AG20443 (cell line): ENCODE results near the gene TRIM41.
"Not testable (repeated sequence)": the region's sequence is repeated elsewhere in the genome, so short reads cannot be mapped to it uniquely, and the experiment has no call there.

Experiments used
- DNase-seq: peaks from one replicate; pipeline ENCODE4 v3.0.0; 2012; ENCODE audit warnings: low spot score, mixed read lengths

Gene TRIM41

DNA sequence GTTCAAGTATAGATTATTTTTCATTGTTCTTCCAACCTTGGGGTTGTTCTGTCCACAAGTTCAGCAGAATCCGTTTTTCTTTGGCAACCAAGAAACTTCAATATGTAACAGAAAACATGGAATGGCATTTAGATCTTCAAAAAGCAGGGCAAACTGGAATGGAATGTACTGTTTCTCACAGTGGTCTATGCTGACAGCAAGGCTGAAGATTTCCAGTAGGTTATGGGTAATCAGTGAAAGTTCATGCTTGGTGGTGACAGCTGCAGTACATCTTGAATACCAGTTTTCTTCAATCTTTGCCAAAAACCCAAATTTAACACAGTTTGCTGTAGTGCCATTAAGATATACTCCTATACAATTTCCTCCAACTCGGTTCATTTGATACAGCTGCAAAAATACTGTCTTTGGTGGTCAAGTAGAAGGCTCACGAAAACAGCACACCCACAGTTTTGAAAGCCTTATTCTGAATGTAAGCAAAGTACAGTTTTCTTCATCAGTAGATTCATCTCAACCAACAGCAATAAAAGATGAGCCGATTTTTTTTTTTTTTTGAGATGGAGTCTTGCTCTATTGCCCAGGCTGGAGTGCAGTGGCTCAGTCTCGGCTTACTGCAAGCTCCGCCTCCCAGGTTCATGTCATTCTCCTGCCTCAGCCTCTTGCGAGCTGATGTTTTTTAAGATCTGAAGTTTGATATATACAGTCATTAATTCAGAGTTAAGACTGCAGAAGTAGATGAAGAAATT lies 32.9 kb downstream of the TRIM41 start:
- DNase-seq, result no peak

DNA sequence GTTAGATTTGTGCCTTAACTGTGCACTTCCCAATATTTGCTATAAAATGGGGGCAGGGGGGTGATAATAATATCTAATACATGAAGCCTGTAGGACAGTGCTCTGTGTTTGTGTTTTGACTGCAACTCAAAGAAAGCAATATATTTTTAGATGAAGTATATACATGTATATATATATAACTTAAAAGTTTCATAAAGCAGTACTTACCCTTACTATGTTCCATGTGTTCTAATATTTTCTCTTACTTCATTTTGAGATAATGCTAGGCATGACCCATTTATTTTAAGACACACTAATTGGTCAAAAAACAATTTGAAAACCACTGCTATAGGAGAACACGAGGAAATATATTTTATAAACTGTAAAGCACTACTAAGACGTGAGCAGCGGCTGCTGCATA lies 35.5 kb downstream of the TRIM41 start:
- no peak for DNase-seq

DNA sequence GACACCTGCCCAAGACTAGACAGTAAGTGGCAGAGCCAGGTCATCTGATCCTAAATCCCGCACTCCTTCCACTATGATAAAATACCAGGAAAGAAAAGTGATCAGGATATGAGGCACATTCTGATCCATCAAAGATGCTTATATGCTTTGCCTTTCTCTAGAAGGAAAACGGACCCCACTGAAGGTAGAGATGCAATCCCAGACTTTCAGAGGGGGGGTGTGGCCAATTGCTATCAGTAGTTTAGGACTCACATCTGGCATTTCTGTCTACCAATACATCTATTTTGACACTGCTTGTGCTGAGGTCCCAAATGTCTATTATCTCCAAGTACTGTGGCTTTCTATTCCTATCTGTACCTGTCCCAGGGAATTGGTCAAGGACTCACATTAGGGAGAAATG lies 36.2 kb downstream of the TRIM41 start:
- DNase-seq, result no peak

DNA sequence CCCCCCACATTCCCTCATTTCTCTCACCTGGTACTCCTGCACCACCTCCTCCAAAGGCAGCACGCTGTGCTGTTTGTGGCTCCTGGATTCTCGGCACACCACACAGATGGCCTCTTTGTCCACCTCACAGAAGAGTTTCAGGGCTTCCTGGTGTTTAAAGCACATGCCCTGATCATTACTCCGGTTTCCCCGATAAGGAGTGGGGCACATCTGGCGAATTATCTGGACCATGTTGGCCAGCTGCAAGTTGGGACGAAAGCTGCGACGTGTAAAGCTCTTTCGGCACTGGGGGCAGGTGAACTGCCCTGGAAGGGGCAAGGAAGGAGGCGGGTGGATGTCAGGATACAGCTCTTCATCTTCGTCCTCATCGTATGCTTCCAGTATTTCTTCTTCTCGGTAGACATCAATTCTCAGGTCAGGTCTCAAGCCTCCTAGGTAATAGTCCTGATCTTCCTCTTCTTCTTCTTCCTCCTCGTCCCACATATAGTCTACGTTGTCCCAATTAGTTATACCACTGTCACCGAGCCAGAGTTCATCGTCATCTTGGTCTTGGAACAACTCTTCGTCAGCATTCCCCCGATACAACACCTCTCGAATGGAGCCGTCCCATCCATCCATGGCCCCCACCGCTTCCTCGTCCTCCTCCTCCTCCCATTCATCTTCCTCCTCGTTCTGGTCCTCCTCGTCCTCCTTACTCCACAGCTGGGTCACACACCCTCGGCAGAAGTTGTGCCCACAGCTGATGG lies 37.1 kb downstream of the TRIM41 start:
- no peak for DNase-seq

DNA sequence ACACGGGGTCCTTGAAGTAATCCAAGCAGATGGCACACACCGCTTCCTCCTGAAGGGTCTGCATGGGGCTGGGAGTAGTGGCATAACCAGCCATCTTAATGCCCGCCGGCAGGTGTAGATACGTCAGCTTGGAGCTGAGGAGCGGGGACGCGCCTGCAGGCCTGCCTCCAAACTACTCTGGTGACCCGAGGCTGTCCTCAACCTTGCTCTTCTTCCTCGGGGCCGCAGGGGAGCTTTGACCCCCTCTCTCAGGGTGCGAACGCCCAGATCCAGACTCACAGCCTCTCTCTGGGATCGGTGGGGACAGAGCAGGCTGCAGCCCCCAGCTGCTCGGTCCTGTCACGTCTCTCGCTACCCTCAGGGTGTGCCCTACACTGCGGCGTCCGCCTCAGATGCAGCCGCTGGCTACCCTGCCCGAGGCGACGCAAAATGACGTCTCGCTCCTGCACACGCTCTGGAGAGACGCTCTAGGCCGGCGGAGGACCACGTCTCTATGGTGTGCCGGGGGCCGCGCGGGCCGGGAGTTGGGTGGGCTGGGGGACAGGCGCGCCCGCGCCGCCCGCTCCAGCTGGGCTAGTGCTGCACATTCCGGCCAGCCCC lies 37.7 kb downstream of the TRIM41 start, which contains the start of gene TRIM52:
Gene TRIM52 (minus strand): TSS at position 424 of the 600 bp plus-strand sequence. CDS start 330 bp downstream, at position 94.
- peak; percentile 92 for DNase-seq

DNA sequence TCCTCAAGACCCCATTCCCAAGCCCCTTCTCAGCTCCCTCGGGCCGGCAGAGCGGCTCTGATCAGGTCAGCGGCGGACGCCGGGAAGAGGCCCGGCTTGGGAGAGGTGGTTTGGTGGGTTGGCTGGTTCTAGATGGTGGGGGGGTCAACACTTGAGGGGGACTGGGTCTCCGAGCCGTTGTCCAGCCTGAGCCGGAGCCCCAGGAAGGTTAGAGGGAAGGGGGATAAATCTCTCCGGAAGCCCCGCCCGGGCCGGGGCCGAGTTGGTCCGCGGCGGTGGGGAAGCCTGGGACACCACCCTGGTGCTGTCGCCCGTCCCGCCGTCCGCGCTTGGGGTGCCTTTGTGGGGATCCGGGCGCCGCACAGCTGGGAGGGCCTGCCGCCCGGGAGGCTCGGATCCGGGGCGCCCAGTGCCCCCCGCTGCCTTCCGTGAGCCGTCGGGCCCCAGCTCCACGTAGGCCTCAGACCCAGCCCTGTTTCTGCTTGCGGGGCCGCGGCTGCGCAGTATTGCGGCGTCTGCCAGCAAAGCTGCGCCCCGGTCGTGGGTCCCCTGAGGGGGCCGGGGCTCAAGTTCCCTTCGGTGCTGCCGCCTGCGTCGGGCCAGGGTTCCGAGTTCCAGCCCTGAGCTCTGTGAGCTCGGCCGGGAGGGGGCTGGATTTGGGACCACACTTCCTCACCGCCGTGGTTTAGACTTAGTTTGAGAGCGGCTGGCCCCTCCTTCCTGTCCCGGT lies 38.4 kb downstream of the TRIM41 start:
- peak; percentile 81 for DNase-seq

DNA sequence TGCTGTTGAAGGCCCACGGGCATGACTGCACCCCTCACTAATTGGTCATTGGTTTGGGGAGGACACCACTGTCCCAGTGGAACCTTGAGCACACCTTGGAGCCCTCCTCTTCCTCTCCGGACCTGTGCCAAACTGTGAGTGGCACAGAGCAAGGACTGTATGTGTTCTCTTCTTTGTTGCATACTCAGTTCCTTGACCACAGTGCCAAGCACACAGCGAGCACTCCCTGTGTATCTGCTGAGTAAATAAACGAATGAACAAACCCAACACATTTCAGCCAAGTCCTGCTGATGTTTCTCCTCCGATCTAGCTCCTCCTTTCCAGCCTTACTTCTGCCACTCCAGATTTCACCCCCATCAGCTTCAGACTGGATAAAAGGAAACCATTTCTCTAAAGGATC lies 40.6 kb downstream of the TRIM41 start:
- DNase-seq, result no peak

DNA sequence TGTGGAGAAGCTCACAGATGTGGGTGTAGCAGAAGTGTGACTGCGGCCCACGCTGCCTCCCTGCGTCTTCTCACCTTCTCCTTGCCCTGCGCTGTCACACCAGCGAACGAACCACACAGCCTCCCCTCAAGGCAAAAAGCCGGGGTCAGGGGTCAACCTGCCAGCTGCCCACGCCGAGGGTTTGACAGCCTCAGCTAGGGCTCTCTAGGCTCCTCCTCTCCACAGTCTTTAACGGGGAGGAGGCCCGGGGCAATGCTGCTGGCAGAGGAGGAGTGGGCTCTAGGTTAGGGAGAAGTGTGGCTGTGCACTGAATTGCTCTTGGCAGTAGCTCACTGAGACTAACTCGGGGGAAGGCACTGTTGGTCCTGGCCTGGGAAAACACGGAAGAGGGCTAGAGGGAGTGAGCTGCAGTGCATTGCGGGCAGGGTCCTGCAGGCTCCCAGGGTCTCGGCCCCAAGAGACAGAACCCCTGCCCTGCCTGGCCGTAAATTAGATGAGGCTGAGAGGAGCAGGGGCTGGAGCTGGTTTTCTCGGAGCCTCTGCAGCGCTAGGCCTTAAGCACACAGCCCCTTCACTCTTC lies 42.1 kb downstream of the TRIM41 start:
- DNase-seq, result no peak

DNA sequence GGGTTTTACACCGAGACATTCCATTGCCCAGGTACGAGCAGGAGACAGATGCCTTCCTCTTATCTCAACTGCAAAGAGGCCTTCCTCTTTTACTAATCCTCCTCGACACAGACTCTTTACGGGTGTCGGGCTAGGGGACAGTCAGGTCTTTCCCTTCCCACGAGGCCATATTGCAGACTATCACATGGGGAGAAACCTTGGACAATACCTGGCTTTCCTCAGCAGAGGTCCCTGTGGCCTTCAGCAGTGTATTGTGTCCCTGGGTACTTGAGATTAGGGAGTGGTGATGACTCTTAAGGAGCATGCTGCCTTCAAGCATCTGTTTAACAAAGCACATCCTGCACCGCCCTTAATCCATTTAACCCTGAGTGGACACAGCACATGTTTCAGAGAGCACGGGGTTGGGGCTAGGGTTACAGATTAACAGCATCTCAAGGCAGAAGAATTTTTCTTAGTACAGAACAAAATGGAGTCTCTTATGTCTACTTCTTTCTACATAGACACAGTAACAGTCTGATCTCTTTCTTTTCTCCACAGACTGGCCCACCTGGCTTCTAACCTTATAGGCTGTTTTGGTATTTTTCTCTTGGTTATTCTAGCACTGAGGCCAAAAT lies 44.3 kb downstream of the TRIM41 start:
- not testable (repeated sequence) for DNase-seq

DNA sequence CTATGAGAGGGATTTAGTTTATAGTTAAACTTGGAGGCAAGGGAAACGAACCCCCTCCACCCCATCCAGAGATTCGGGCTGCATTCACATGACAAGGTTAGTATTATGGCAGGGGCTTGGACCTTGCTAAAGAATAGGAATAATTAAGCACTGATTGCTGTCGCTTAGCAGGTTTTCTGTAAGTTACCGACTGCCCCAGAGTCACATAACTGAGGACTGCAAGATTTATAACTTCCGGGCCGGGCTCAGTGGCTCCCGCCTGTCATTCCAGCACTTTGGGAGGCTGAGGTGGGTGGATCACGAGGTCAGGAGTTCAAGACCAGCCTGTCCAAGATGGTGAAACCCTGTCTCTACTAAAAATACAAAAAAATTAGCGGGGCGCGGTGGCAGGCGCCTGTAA lies 44.8 kb downstream of the TRIM41 start:
- not testable (repeated sequence) for DNase-seq

DNA sequence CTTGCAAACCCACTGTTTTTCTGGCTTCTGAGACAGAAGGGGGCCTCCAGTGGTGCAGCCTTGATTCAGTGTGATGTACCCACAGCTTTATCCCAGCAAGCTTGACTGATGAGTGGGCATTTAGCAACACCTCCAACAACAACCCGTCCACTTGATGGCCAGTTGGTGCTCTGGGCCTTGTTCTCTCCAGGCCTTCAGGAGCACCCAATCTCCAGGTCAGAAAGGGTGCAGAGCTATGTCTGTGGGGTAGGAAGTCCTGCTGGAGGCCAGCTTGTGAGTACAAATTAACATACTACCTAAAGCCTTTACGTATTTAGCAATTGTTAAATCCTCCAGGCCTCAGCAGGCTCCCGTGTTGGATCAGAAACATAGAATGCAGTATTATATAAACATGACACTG lies 48.0 kb downstream of the TRIM41 start:
- no peak for DNase-seq

DNA sequence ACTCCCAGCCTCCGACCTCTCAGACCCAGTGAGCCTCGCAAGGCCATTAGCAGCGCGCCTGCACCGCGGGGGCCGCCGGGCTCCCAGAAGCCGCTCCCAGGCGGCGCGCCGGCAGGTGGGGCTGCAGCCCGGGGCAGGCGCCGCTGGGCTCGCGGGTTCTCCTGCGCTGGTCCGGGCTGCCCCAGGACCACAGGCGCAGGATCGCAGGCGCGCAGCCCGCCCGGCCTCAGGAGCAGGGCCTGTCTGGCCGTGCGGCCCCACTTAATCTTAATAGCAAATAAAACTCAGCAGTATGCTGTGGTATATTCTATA lies 50.3 kb downstream of the TRIM41 start:
- DNase-seq, result not testable (repeated sequence)

DNA sequence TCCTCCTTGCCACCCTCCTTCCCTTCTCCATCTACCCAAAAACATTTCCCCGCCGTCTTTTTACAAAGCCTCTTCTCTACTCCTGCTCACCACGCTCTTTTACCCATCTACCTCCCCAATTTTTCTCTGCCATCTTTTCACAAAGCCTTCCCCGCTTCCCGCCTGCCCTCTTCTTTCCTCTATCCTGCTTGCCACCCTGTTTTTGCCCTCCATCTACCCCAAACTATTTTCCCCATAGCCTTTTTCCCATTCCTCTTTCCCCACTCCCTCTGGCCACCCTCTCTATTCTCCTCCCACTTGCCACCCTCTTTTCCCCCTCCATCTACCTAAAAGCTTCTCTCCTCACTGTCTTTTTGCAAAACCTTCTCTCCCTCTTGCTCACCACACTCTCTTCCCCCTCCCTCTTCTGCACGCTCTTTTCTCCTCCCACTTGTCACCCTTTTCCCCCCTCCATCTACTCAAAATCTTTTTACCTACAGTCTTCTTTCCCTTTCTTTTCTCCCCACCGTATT lies 57.2 kb downstream of the TRIM41 start:
- DNase-seq, result no peak

DNA sequence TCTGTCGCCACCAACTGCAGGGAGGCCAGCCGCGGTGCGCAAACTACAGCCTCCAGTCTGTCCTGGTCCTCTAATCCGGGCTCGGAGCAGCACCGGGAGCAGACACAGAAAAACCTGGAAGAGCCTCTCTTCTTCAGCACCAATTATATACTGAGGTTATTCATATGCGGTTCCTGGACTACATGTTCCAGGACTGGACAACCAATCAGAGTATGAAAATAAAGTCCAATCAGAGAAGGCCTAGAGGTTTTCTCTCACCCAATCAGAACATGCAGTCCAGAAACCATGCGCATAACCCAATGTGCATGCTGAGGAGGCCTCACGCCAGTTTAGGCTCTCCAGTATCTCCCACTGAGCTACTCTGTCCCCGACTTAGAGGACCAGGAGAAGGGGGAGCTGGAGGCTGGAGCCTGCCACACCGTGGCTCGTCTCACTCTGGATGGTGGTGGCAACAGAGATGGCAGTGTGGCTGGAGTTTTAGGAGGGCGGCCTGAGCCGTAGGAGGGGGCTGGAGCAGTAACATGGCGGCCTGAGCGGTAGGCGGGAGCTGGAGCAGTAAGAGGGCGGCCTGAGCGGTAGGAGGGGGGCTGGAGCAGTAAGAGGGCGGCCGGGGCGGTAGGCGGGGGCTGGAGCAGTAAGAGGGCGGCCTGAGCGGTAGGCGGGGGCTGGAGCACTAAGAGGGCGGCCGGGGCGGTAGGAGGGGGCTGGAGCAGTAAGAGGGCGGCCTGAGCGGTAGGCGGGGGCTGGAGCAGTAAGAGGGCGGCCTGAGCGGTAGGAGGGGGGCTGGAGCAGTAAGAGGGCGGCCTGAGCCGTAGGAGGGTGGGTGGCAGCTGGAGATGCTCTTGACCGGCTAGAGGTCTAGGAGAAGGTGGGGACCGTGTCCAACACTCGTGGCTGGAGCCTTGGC lies 58.2 kb downstream of the TRIM41 start:
- DNase-seq, result no peak

DNA sequence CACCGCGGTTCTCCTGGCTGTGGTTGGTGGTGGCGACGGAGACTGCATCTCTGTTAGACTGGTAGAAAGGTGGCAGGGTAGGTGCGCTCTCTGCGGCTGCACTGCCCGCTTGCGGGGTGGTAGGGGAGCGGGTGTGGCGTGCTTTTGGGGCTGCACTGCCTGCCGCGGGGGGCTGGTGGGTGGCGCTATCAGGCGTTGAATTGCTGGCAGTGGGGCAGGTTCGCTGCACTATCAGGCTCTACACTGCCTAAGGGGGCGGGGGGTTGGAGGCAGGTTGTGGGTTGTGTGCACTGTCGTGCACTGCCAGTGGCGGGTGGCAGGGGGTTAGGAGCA lies 58.9 kb downstream of the TRIM41 start:
- DNase-seq, result no peak

DNA sequence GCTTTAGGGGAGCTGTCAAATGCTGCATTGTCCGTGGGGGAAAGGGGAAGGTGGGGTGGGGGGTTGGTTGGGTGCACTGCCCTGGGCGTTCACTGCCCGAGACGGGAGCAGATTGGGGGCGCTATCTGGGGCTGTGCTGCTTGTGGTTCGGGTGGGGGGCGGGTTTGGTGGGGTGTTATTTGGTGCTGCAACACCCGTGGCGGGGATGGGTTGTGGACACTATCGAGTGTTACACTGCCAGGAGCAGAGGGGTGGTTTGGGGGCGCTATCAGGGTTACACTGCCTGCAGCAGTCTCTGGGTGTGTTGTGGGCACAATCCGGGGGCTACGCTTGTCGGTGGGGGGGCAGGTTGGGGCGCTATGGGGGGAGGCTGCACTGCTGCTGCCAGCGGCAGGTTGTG lies 59.3 kb downstream of the TRIM41 start:
- not testable (repeated sequence) for DNase-seq

DNA sequence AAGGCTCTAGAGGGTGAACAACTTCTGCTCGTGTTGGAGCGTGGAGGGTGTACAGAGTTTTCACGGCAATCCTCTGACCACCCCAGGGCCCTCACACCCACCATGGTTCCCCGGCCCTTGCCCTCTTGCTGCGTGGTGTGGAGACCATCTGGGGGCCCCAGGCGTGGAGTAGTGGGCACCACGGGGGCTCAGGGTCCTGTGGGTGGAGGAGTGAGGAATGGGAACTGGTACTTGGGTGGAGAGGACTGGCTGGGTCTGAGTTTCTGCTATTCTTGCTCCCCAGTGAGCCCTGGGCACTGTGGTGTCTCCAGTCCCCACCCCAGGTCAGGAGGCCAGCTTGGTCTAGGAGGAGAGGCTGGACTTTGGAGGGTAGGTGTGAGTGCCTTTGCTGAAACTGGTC lies 59.8 kb downstream of the TRIM41 start:
- no peak for DNase-seq

DNA sequence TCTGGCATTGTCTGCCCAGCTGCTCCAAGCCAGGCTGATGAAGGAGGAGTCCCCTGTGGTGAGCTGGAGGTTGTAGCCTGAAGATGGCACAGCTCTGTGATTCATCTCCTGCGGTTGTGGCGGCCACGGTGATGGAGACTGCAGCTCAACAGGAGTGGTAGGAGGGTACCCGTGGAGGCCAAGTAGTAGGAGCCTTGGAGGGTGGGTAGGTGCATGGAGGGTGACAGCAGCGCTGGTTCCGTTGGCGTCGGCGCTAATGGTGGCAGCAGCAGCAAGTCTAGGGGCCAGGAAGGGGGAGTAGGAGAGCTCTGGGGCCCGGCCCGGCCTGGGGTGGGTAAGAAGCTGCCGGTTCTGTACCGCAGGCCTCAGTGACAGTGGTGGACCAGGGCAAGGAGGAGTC lies 60.3 kb downstream of the TRIM41 start:
- no peak for DNase-seq

DNA sequence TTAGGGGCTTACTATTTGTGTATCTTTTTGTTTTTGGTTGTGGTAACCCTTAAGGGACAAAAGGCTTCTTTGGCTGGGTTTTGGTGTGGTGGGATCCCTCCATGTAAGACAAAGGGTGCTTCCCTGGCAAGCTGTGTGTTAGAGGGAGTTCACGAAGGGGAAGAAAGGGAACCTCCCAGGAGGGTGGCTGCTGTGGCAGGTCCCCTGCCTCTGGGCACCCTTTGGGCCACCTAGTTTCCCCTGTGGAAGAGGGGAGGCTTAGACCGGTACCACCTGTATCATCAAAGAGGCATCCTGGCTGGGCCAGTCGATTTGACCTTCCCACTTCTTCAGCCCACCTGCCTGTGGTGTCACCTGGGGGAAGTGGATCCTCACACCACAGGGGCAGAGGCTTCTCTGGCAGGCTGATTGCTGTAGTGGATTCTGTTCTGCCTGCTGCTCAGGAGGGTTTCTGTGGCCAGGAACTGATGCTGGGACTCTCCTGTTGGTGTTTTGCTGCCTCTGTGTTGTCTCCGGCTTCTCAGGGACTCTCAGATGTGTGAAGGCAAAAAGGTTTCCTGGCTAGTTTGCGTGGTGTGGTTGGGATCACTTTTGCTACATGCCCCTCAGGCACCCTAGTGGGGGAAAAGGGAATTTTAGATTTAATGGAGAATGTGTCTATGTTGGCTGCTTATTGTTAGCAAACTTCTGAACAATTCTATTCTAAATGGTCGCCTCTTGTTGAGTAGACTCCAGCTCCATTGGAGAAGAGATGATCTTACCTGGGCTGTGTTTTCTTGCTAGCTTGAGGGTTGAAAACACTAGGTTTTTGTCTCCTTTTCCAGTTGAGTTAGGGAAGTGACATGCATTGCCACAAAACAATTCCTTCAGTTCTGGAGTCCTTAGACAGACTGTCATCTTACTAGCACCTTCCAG lies 61.0 kb downstream of the TRIM41 start:
- DNase-seq, result not testable (repeated sequence)
